Suppressor macrophage treated with lipopolysaccharide for 1 hour (primary cell): Measurements from ENCODE around the gene CKB.

ENCODE experiments used
- DNase-seq, 3 donors: peaks; one replicate each; pipeline ENCODE4 v3.0.0-alpha.2; 2020 to 2022

Gene CKB

GRCh38 chr14:103522649-103523574 lies at the start of gene CKB:
CKB (minus strand) TSS chr14:103522830; CDS start chr14:103522493, 337 bp downstream.
- peak; percentile 73 to 87 (median 74) for DNase-seq

GRCh38 chr14:103569408-103569807 lies 46.8 kb upstream of the CKB start:
- DNase-seq = no peak

- no peak for DNase-seq
Observed at GRCh38 chr14:103568952-103569351, 46.3 kb upstream of the CKB start.

GRCh38 chr14:103563844-103564505 lies 41.3 kb upstream of the CKB start:
- DNase-seq = no peak

- DNase-seq = no peak
Observed at GRCh38 chr14:103563226-103563620, 40.6 kb upstream of the CKB start.

GRCh38 chr14:103562429-103563225 lies 40.0 kb upstream of the CKB start, which contains the start of the genes BAG5 and COA8:
BAG5 (minus strand) TSS chr14:103562657; CDS start chr14:103561164, 1,493 bp downstream.
COA8 (plus strand) TSS chr14:103562960; CDS start chr14:103563002, 42 bp downstream.
- DNase-seq = peak; percentile 87 to 95 (median 91)

GRCh38 chr14:103562179-103562428 lies 39.5 kb upstream of the CKB start:
- DNase-seq = peak; percentile 62 to 81 (median 67)

GRCh38 chr14:103561381-103562178 lies 39.0 kb upstream of the CKB start:
- peak; percentile 47 to 66 (median 50) for DNase-seq

- peak in 1 of 3 donors; percentile 32 for DNase-seq
Observed at GRCh38 chr14:103560691-103561090, 38.1 kb upstream of the CKB start.

GRCh38 chr14:103559766-103560165 lies 37.1 kb upstream of the CKB start:
- no peak for DNase-seq

- no peak for DNase-seq
Observed at GRCh38 chr14:103558071-103558882, 35.6 kb upstream of the CKB start.

GRCh38 chr14:103556946-103557758 lies 34.5 kb upstream of the CKB start:
- no peak for DNase-seq

- DNase-seq = no peak
Observed at GRCh38 chr14:103555559-103556337, 33.1 kb upstream of the CKB start.

GRCh38 chr14:103552846-103553210 lies 30.2 kb upstream of the CKB start:
- no peak for DNase-seq

GRCh38 chr14:103552011-103552845 lies 29.6 kb upstream of the CKB start:
- no peak for DNase-seq

- DNase-seq = no peak
Observed at GRCh38 chr14:103551338-103551762, 28.7 kb upstream of the CKB start.

- no peak for DNase-seq
Observed at GRCh38 chr14:103550451-103551337, 28.1 kb upstream of the CKB start.
